Activated CD8-positive, alpha-beta memory T cell treated with anti-CD3 and anti-CD28 coated beads, Interleukin-2, amount 50 U/mL, for 1 hour (primary cell): ENCODE measurements around the gene FUCA2.
"Not testable (repeated sequence)": the region's sequence is repeated elsewhere in the genome, so short reads cannot be mapped to it uniquely, and the experiment has no call there.

Source experiments
- DNase-seq: peaks from one replicate; pipeline ENCODE4 v3.0.0-alpha.2; 2020; ENCODE audit errors: extremely low read depth

Gene FUCA2

GRCh38 chr6:143498428-143498827 lies 13.1 kb downstream of the FUCA2 start:
- DNase-seq: no peak

GRCh38 chr6:143496974-143497373 lies 14.5 kb downstream of the FUCA2 start:
- DNase-seq: no peak

- DNase-seq: no peak
Measured at GRCh38 chr6:143490775-143491174, 20.7 kb downstream of the FUCA2 start.

GRCh38 chr6:143490244-143490643 lies 21.3 kb downstream of the FUCA2 start:
- no peak for DNase-seq

GRCh38 chr6:143486752-143487151 lies 24.8 kb downstream of the FUCA2 start:
- no peak for DNase-seq

GRCh38 chr6:143485967-143486366 lies 25.6 kb downstream of the FUCA2 start:
- no peak for DNase-seq

GRCh38 chr6:143482593-143482992 lies 28.9 kb downstream of the FUCA2 start:
- no peak for DNase-seq

GRCh38 chr6:143478479-143479062 lies 32.9 kb downstream of the FUCA2 start:
- no peak for DNase-seq

GRCh38 chr6:143476545-143476944 lies 35.0 kb downstream of the FUCA2 start:
- no peak for DNase-seq

GRCh38 chr6:143471822-143472221 lies 39.7 kb downstream of the FUCA2 start:
- DNase-seq: no peak

- DNase-seq: not testable (repeated sequence)
Measured at GRCh38 chr6:143468823-143469222, 42.7 kb downstream of the FUCA2 start.

- no peak for DNase-seq
Measured at GRCh38 chr6:143468026-143468425, 43.5 kb downstream of the FUCA2 start.

GRCh38 chr6:143465546-143465945 lies 46.0 kb downstream of the FUCA2 start:
- no peak for DNase-seq

- no peak for DNase-seq
Measured at GRCh38 chr6:143457563-143458359, 53.8 kb downstream of the FUCA2 start.

- no peak for DNase-seq
Measured at GRCh38 chr6:143451531-143451930, 60.0 kb downstream of the FUCA2 start.

GRCh38 chr6:143450453-143451371 lies 60.8 kb downstream of the FUCA2 start, which contains the start of the genes ADAT2 and PEX3:
Gene ADAT2, minus strand, starts transcription at chr6:143450695. Its CDS starts 37 bp downstream, at chr6:143450658.
Gene PEX3, plus strand, starts transcription at chr6:143450805. Its CDS starts 238 bp downstream, at chr6:143451043.
- DNase-seq: peak; percentile 81

- DNase-seq: no peak
Measured at GRCh38 chr6:143449714-143450452, 61.6 kb downstream of the FUCA2 start.

- no peak for DNase-seq
Measured at GRCh38 chr6:143449082-143449713, 62.3 kb downstream of the FUCA2 start.

GRCh38 chr6:143447865-143448264 lies 63.7 kb downstream of the FUCA2 start:
- not testable (repeated sequence) for DNase-seq
